Fibroblast of skin of right quadriceps (primary cell): ENCODE results near the gene FAM13C.
"Not testable (repeated sequence)": the region's sequence is repeated elsewhere in the genome, so short reads cannot be mapped to it uniquely, and the experiment has no call there.

ENCODE experiments used
- DNase-seq: peaks from one replicate; pipeline ENCODE4 v3.0.0-alpha.2; 2013

Gene FAM13C

GRCh38 chr10:59272061-59272460 lies 90.3 kb downstream of the FAM13C start:
- no peak for DNase-seq

- DNase-seq: no peak
Measured at GRCh38 chr10:59271160-59271559, 91.2 kb downstream of the FAM13C start.

GRCh38 chr10:59270492-59270891 lies 91.9 kb downstream of the FAM13C start:
- no peak for DNase-seq

- no peak for DNase-seq
Measured at GRCh38 chr10:59269651-59270050, 92.7 kb downstream of the FAM13C start.

- no peak for DNase-seq
Measured at GRCh38 chr10:59268460-59268859, 93.9 kb downstream of the FAM13C start.

- no peak for DNase-seq
Measured at GRCh38 chr10:59266321-59266720, 96.0 kb downstream of the FAM13C start.

GRCh38 chr10:59265141-59265540 lies 97.2 kb downstream of the FAM13C start:
- no peak for DNase-seq

- DNase-seq: no peak
Measured at GRCh38 chr10:59258890-59259289, 103.5 kb downstream of the FAM13C start.

GRCh38 chr10:59257224-59257623 lies 105.1 kb downstream of the FAM13C start:
- no peak for DNase-seq

- DNase-seq: no peak
Measured at GRCh38 chr10:59255463-59255862, 106.9 kb downstream of the FAM13C start.

GRCh38 chr10:59252491-59252890 lies 109.9 kb downstream of the FAM13C start:
- no peak for DNase-seq

- no peak for DNase-seq
Measured at GRCh38 chr10:59245686-59246085, 116.7 kb downstream of the FAM13C start.

- DNase-seq: no peak
Measured at GRCh38 chr10:59244871-59245270, 117.5 kb downstream of the FAM13C start.

- no peak for DNase-seq
Measured at GRCh38 chr10:59243611-59244195, 118.6 kb downstream of the FAM13C start.

- no peak for DNase-seq
Measured at GRCh38 chr10:59242991-59243390, 119.4 kb downstream of the FAM13C start.

- no peak for DNase-seq
Measured at GRCh38 chr10:59242057-59242456, 120.3 kb downstream of the FAM13C start.

- DNase-seq: peak; percentile 36
Measured at GRCh38 chr10:59240582-59241183, 121.7 kb downstream of the FAM13C start.

- DNase-seq: not testable (repeated sequence)
Measured at GRCh38 chr10:59239108-59239507, 123.2 kb downstream of the FAM13C start.

- no peak for DNase-seq
Measured at GRCh38 chr10:59237775-59238174, 124.6 kb downstream of the FAM13C start.

- no peak for DNase-seq
Measured at GRCh38 chr10:59236064-59236697, 126.2 kb downstream of the FAM13C start.

GRCh38 chr10:59234816-59235429 lies 127.4 kb downstream of the FAM13C start:
- peak; percentile 27 for DNase-seq

- no peak for DNase-seq
Measured at GRCh38 chr10:59234194-59234593, 128.2 kb downstream of the FAM13C start.

- DNase-seq: peak; percentile 46
Measured at GRCh38 chr10:59229441-59229840, 132.9 kb downstream of the FAM13C start.

GRCh38 chr10:59227136-59227673 lies 135.1 kb downstream of the FAM13C start:
- DNase-seq: no peak
